Nephron progenitor cell (in vitro differentiated cells): ENCODE results near the gene TRAT1.

Source experiments
- DNase-seq: peaks from one replicate; pipeline ENCODE4 v3.0.0; 2021
- H3K27ac Mint-ChIP-seq: 2 replicates; pipeline ENCODE4 v1.8.0; 2021; ENCODE audit warnings: mild to moderate bottlenecking, moderate library complexity, mixed read lengths
- H3K27me3 Mint-ChIP-seq: 2 replicates; pipeline ENCODE4 v1.8.0; 2021; ENCODE audit warnings: mild to moderate bottlenecking, low read depth, mixed read lengths; ENCODE audit not compliant: poor library complexity
- H3K36me3 Mint-ChIP-seq: 2 replicates; pipeline ENCODE4 v1.8.0; 2021; ENCODE audit warnings: low read depth, mixed read lengths
- H3K4me1 Mint-ChIP-seq: 2 replicates; pipeline ENCODE4 v1.8.0; 2021; ENCODE audit warnings: mixed read lengths
- H3K4me3 Mint-ChIP-seq: 2 replicates; pipeline ENCODE4 v1.8.0; 2021; ENCODE audit warnings: mild to moderate bottlenecking, moderate library complexity, mixed read lengths
- H3K9me3 Mint-ChIP-seq: 2 replicates; pipeline ENCODE4 v1.8.0; 2021; ENCODE audit warnings: mild to moderate bottlenecking, moderate library complexity, mixed read lengths
- CTCF ChIP-seq: fragments of 200-600 bp; sonication (generic); IDR thresholded peaks from 2 replicates; pipeline ENCODE4 v1.5.0; 2021; ENCODE audit warnings: antibody characterized with exemption

Gene TRAT1

GRCh38 chr3:108862865-108863798 is 40.5 kb downstream of the TRAT1 start:
- Mint-ChIP-seq H3K9me3 (no peaks in the 10 kb centered on the region), H3K4me1 (no peaks in the 10 kb centered on the region), H3K4me3 (no peak overlapping the region), H3K27ac (no peak overlapping the region), H3K27me3 (peaks cover 3% of the 10 kb centered on the region), H3K36me3 (no peaks in the 10 kb centered on the region)
- TF ChIP-seq CTCF: no peak
- no peak for DNase-seq

GRCh38 chr3:108863799-108864135 is 41.2 kb downstream of the TRAT1 start:
- H3K9me3 Mint-ChIP-seq: no peaks in the 10 kb centered on the region
- no peak overlapping the region for H3K4me3 Mint-ChIP-seq
- H3K36me3 Mint-ChIP-seq: no peaks in the 10 kb centered on the region
- TF ChIP-seq CTCF: no peak
- no peaks in the 10 kb centered on the region for H3K4me1 Mint-ChIP-seq
- H3K27ac Mint-ChIP-seq: no peak overlapping the region
- DNase-seq: no peak
- peaks cover 3% of the 10 kb centered on the region for H3K27me3 Mint-ChIP-seq

GRCh38 chr3:108877901-108878300 is 55.3 kb downstream of the TRAT1 start:
- Mint-ChIP-seq H3K27me3 (peaks cover 6% of the 10 kb centered on the region), H3K27ac (no peak overlapping the region), H3K9me3 (no peaks in the 10 kb centered on the region), H3K4me1 (no peaks in the 10 kb centered on the region), H3K4me3 (no peak overlapping the region), H3K36me3 (no peaks in the 10 kb centered on the region)
- DNase-seq: no peak
- no peak for TF ChIP-seq CTCF

GRCh38 chr3:108879915-108880314 is 57.3 kb downstream of the TRAT1 start:
- peaks cover 5% of the 10 kb centered on the region for H3K27me3 Mint-ChIP-seq
- DNase-seq: no peak
- no peak overlapping the region for H3K4me3 Mint-ChIP-seq
- no peaks in the 10 kb centered on the region for H3K9me3 Mint-ChIP-seq
- no peaks in the 10 kb centered on the region for H3K4me1 Mint-ChIP-seq
- TF ChIP-seq CTCF: no peak
- H3K36me3 Mint-ChIP-seq: no peaks in the 10 kb centered on the region
- H3K27ac Mint-ChIP-seq: no peak overlapping the region

- H3K4me3 Mint-ChIP-seq: no peak overlapping the region
- no peaks in the 10 kb centered on the region for H3K9me3 Mint-ChIP-seq
- DNase-seq: no peak
- no peak for TF ChIP-seq CTCF
- no peaks in the 10 kb centered on the region for H3K27me3 Mint-ChIP-seq
- no peaks in the 10 kb centered on the region for H3K36me3 Mint-ChIP-seq
- H3K4me1 Mint-ChIP-seq: no peaks in the 10 kb centered on the region
- no peak overlapping the region for H3K27ac Mint-ChIP-seq
Observed at GRCh38 chr3:108882762-108883161, 60.2 kb downstream of the TRAT1 start.

- no peak for TF ChIP-seq CTCF
- H3K9me3 Mint-ChIP-seq: no peaks in the 10 kb centered on the region
- H3K4me3 Mint-ChIP-seq: no peak overlapping the region
- DNase-seq: no peak
- H3K27me3 Mint-ChIP-seq: no peaks in the 10 kb centered on the region
- H3K27ac Mint-ChIP-seq: no peak overlapping the region
- no peaks in the 10 kb centered on the region for H3K36me3 Mint-ChIP-seq
- H3K4me1 Mint-ChIP-seq: no peaks in the 10 kb centered on the region
Observed at GRCh38 chr3:108883373-108883772, 60.8 kb downstream of the TRAT1 start.
